Smooth muscle cell of the brain vasculature (primary cell): ENCODE results near the gene PRXL2C.
"Not testable (repeated sequence)": the region's sequence is repeated elsewhere in the genome, so short reads cannot be mapped to it uniquely, and the experiment has no call there.

Experiments
- DNase-seq: peaks from one replicate; pipeline ENCODE4 v3.0.0-alpha.2; 2012; ENCODE audit warnings: low read depth, low spot score

Gene PRXL2C

DNA sequence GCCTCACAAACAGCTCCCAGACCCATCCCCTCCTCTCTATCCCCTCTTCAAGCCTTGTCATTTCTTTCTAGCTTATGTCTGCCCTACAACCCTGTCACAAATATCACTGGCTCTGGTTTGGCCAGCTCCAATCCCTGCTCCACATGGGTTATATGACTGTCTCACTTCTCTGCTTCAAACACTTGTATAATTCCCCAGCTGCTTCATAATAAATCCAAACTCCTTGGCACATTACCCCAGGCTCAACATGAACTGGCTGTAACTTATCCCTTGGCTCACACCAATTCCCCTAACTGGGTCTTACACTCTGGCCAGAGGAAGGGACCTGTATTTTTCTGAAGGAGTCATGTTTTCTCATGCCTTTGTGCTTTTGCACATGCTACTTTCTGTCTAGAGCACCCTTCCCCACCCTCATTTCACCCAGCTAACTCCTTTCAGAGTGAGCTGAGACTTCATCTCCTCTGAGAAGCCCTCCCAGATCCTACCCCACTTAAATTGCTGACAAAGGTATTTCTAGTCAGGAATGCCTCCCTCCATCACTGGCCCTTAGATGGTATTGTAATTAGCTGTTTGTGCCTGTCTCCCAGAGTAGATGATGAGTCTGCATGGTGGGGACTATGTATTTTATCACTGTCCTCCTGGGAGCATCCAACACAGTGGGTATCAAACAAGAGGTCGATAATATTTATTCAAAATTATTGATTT lies 5.3 kb downstream of the PRXL2C start:
- DNase-seq: no peak

DNA sequence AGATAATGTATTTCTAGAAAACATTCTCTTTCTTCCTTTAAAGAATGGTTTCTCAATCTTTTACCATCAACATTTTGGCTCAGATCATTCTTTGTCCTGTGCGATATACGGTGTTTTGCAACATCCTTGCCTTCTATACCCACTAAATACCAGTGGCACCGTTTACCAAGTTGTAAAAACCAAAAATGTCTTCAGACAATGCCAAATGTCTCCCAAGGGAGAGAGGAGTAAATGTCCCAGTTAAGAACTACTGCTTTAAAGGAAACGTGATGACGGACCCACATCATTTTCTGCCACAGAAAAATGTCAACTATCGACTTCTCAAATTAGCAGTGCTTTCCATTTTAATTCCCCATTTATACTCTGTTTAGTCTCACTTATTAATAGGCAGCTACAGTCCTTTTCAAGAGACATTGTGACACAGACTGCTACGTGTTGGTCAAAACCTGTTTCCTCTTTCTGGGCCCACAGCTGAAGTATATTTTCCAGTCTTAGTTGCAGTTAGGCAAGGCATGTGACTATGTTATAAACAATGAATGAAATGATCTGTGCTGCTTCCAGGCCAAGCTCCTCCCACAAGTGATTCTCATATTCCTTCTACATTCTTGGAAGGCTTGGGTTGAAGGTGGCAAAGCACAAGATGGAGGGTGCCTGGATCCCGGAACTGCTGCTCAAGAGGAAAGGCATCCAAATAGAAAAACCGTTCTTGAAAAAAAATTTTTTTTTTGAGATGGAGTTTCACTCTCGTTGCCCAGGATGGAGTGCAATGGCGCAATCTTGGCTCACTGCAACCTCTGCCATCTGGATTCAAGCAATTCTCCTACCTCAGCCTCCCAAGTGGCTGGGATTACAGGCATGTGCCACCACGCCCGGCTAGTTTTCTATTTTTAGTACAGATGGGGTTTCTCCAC lies 8.8 kb downstream of the PRXL2C start:
- DNase-seq: no peak

GRCh38 chr9:96644137-96644536 lies 11.0 kb downstream of the PRXL2C start:
- DNase-seq: no peak

GRCh38 chr9:96641514-96641913 lies 13.6 kb downstream of the PRXL2C start:
- DNase-seq: no peak

DNA sequence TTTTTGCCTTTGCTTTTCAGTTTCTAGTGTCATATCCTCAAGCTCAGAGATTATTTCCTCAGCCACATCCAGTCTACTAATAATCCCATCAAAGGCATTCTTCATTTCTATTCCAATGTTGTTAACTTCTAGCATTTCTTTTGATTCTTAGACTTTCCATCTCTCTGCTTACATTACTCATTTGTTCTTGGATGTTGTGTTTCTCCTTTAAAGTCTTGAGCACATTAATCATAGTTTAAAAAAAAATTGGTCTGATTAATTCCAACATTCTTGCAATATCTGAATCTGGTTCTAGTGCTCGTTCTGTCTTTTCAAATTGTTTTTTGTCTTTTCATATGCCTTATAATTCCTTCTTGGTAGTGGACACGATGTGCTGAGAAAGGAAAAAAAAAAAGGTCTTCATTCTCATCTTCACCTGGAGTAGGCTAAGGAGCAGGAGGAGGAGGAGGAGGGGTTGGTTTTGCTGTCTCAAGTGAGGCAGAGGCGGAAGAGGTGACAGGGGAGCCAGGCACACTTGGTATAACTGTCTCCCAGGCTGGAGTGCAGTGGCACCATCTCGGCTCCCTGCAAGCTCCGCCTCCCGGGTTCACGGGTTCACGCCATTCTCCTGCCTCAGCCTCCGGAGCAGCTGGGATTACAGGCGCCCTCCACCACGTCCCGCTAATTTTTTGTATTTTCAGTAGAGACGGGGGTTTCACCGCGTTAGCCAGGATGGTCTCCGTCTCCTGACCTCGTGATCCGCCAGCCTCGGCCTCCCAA lies 16.3 kb downstream of the PRXL2C start:
- DNase-seq: no peak

GRCh38 chr9:96636368-96636767 lies 18.7 kb downstream of the PRXL2C start:
- DNase-seq: no peak

GRCh38 chr9:96633579-96633978 lies 21.5 kb downstream of the PRXL2C start:
- DNase-seq: not testable (repeated sequence)

DNA sequence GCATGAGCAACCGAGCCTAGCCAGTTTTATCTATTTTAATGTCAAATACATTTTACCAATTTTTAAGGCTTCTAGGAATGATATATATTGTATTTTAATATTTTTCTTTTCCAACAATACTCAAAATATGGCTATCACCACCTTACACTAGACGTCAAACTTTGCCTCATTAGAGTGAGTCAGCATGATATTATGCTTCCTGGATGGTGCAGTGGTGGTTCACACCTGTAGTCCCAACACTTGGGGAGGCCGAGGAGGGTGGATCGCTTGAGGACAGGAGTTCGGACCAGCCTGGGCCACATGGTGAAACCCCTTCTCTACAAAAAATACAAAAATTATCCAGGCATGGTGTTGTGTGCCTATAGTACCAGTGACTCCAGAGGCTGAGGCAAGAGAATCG lies 28.2 kb downstream of the PRXL2C start:
- DNase-seq: no peak

DNA sequence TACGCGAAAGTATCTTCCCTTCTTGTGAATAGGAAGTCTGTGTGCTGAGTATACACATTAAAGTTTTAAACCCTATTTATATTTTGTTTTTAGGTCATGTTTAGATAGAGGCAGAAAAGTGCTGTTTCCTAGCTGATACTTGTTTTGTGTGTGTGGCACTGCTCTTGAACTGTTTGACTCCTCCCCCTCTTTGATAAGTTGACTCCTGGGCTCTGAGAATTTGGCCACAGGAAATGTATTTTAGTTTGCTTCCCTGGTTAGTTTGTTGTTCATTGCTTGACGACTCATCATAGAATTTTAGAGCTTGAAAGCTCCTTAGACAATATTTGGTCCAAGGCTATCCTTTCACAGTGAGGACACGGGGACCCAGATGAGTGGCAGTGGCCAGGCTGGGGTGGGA lies 33.5 kb downstream of the PRXL2C start:
- DNase-seq: no peak

GRCh38 chr9:96620832-96621269 lies 34.3 kb downstream of the PRXL2C start:
- DNase-seq: no peak

DNA sequence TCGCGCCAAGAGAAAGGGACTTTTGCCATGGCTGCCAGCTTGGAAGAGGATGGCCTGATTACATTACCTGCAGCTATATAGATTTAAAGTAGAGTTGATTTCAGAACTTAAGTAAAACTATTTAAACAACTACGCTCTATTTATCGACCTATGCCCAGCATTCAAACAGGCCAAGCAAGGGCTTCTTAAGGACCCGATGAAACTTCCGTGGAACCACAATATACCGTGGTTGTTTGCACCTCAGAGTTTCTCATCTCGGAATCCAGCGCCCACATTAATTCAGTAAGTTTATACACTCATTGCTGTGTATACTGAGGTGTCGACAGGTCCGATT lies 35.0 kb downstream of the PRXL2C start:
- no peak for DNase-seq

- DNase-seq: peak; percentile 43
Measured at GRCh38 chr9:96619491-96620180, 35.5 kb downstream of the PRXL2C start, which contains the start of gene CDC14B. CDC14B (minus strand) TSS chr9:96619843; CDS start chr9:96619378, 465 bp downstream.

DNA sequence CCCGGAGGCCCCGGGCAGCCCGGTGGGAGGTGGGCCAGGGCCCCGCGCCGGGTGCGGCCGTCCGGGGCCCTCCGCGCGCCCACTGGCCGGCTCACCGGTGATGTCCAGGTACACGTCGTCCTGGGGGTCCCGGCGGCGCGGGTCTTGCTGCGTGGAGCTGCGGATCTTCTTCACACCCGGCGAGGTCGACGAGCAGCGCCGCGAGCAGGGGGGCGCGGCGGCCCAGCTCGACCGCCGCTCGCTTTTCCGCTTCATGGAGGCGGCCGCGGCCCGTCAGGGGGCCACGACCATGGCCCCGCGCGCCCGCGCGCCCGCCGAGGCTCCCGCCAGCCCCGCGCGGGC lies 36.0 kb downstream of the PRXL2C start:
- no peak for DNase-seq

DNA sequence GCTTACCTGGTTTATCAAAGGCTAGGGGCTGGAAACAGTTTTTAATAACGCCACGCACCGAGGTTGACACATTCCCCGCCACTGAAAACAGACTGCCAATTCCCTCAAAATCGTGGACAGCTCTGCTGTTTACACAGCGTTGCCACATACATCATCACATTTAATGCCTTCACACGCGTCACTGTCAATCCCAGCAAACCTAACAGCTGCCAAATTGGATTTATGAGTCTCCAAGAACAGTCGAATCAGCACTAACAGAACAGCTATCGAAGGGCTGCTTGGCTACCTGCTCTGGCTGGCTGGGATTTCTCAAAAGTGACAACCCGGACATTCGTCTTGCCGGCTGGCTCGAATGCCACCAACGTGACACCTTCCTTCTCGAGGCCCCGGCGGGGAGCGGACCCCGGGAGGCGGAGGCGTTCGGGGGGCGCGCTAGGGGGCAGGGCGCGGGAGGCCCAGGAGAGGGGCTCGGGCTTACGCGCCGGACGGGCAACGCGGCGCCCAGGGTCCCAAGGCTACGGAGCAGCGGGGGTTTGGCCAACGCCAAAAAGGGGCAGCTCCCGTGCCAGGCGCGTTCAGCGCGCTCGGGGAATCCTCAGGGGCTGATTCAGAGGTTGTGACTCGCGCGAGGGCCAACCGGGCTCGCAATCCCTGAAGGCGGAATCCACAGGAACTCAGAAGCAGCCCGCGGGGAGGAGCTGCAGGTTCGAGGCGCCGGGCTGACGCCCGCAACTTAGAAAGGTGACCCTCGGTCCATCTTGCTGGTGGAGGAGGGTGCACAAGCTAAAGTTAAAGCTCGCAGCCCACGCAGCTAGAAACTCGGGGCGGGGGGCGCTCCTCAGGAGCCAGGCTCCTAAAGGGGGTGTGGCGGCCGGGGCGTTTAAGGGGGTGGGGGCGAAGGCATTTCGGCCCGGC lies 36.7 kb downstream of the PRXL2C start:
- DNase-seq: no peak

GRCh38 chr9:96617439-96618185 lies 37.5 kb downstream of the PRXL2C start:
- DNase-seq: no peak

DNA sequence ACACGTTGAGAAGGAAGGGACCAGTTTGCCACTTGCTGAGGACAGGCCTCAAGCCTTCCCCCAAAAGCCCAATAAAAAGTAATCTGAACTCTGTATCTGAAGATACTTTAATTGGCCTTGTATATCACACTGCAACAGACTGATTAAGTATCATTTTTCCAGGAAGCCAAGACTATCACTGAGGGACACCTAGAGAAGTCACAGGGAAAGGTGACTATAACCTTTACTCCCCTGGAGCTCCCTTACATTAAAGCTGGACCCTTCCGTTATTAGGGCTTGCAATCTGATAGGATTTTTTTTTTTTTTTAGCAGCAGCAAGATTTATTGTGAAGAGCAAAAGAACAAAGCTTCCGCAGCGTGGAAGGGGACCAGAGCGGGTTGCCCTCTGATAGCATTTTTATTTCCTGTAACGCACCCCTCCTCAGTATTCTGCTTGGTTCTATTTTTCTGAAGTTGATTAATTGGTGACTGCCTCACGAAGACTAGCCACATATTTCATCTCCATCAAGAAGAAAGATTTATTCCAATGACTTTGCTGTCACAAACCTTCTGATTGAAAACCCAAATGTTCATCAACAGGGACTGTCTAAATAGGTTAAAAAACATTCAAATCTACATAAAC lies 38.2 kb downstream of the PRXL2C start:
- DNase-seq: no peak

- DNase-seq: no peak
Measured at GRCh38 chr9:96615411-96615810, 39.7 kb downstream of the PRXL2C start.

DNA sequence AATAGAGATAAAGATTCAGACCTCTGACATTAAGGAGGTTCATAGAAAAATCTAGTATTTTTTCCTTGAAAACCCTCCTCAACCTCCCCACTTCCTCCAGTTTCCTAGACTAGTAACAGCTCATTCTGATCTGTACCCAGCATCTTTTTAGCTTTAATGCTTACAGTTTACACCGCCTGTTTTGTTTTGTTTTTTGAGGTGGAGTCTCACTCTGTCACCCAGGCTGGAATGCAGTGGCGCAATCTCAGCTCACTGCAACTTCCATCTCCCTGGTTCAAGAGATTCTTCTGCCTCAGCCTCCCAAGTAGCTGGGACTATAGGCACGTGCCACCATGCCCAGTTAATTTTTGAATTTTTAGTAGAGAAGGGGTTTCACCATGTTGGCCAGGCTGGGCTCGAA lies 40.5 kb downstream of the PRXL2C start:
- DNase-seq: not testable (repeated sequence)

GRCh38 chr9:96612966-96613589 lies 42.0 kb downstream of the PRXL2C start:
- DNase-seq: no peak
